Measurements from ENCODE around the gene SLC25A39.

Gene SLC25A39

DNA sequence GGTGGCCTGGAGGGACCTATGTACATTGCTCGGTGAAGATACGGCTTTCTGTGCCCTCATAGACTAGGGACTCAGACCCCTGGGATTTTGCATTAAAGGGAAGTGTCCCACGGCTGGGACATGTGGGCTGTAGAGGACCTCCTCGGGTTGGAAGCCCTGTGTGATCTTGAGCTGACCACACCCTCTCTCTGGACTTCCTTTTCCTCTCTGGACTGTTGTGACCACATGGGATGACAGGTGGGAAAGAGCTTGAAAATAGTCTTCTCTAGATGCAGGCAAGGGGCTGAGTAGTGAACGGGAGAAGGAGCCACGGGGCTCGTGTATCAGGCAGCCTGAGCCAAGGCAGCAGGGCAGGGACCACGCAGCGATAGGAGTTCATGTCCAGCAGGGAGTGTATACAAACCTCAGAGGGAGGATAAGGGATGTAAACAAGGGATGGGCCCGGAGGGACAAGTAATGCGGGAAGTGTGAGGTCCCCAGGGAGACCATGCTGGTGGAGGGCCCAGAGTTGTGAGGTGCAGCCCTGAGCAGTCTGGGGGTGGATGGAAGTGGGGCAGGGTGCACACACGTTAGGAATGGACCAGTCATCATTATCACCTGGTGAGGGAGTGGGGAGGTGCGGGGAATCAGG, 52.2 kb downstream of the SLC25A39 start:
- no peak for DNase-seq

Measured in NCI-H446 treated with DMSO at 0.1 percent for 48 hours (cell line).